HCT116 (cell line): ENCODE results near the gene GNGT1. TPM values are rescaled to one million over a fixed set of nuclear protein-coding genes. Genes with fewer than 3 reads are reported as not detected.

Experiments
- ATAC-seq: fragments of 200-7000 bp; cut with Tn5 transposase; 2 replicates; pipeline ENCODE4 v1.9.1; 2020; ENCODE audit warnings: mild to moderate bottlenecking, moderate library complexity
- BruUV-seq: library from RNA; stranded (reverse); fragments of 400-500 nt; replicated peaks from 2 replicates; lab custom pipeline; 2021; lab: Mats Ljungman, UMichigan
- CTCF ChIA-PET: fragments of 300-600 bp; sonication (Branson Sonifier 250); formaldehyde crosslinking; loops from one replicate; lab custom pipeline; 2021; ENCODE audit warnings: antibody characterized with exemption; lab: Charles Lee
- POLR2A ChIA-PET: fragments of 300-600, 350-600 bp; sonication (Branson Sonifier 250); formaldehyde crosslinking; loops from one replicate; lab custom pipeline; 2021; ENCODE audit warnings: antibody characterized with exemption; lab: Charles Lee
- RAD21 ChIA-PET, 2 experiments: fragments of 300-600 bp; sonication (Branson Sonifier 250); formaldehyde crosslinking; loops; one replicate each; lab custom pipeline; 2023; ENCODE audit warnings: low total read pairs in 2 of 2; ENCODE audit not compliant: uncharacterized antibody in 2 of 2, unreplicated experiment in 2 of 2, low non-redundant PET in 1 of 2; lab: Charles Lee
- DNase-seq: peaks from one replicate; pipeline ENCODE4 v3.0.0-alpha.2; 2010; ENCODE audit warnings: low read depth, low spot score
- H2AFZ ChIP-seq: fragments of 200-600 bp; shearing (Covaris generic), sonication (generic); 2 replicates; pipeline ENCODE4 v1.6.1; 2017; ENCODE audit warnings: low read depth, mixed run types, mixed read lengths, antibody characterized with exemption, low read length; ENCODE audit not compliant: poor library complexity, severe bottlenecking
- H3K27ac ChIP-seq: 2 replicates; pipeline ENCODE4 v1.5.1; 2012; ENCODE audit warnings: low read depth, low read length
- H3K27me3 ChIP-seq: fragments of 200-600 bp; sonication (generic); 2 replicates; pipeline ENCODE4 v1.6.1; 2016; ENCODE audit warnings: mixed run types, low read length, mixed read lengths; ENCODE audit not compliant: insufficient read depth
- H3K36me3 ChIP-seq, 2 experiments: fragments of 200-500 bp in 1 of 2; fragments of 200-600 bp in 1 of 2; sonication (Bioruptor generic) in 1 of 2; sonication (generic) in 1 of 2; 2 replicates each; pipeline versions ENCODE4 v1.5.1 to v1.6.1; 2014 to 2016; ENCODE audit warnings: low read length in 2 of 2, inconsistent platforms in 1 of 2, mixed read lengths in 1 of 2, mixed run types in 1 of 2; ENCODE audit not compliant: insufficient read depth in 2 of 2, control insufficient read depth in 1 of 2
- H3K4me1 ChIP-seq, 2 experiments: fragments of 200-600 bp in 1 of 2; sonication (generic) in 1 of 2; 2 replicates each; pipeline versions ENCODE4 v1.5.1 to v1.6.1; 2012 to 2017; ENCODE audit warnings: low read length in 2 of 2, inconsistent platforms in 1 of 2, mild to moderate bottlenecking in 1 of 2, mixed read lengths in 1 of 2, mixed run types in 1 of 2, moderate library complexity in 1 of 2; ENCODE audit not compliant: insufficient read depth in 2 of 2, control insufficient read depth in 1 of 2
- H3K4me2 ChIP-seq: fragments of 200-600 bp; sonication (generic); 2 replicates; pipeline ENCODE4 v1.6.1; 2017; ENCODE audit warnings: mixed run types, low read length, mixed read lengths
- H3K4me3 ChIP-seq, 2 experiments: fragments of 200-600 bp in 1 of 2; sonication (generic) in 1 of 2; replicated peaks in 1 of 2; 2 replicates each; pipeline ENCODE4 v1.5.1; 2011 to 2016; ENCODE audit warnings: low read length in 2 of 2, control low read depth in 1 of 2, low read depth in 1 of 2, mild to moderate bottlenecking in 1 of 2, mixed read lengths in 1 of 2, mixed run types in 1 of 2
- H3K79me2 ChIP-seq: fragments of 200-600 bp; sonication (generic); 2 replicates; pipeline ENCODE4 v1.6.1; 2017; ENCODE audit warnings: mild to moderate bottlenecking, mixed run types, low read length, moderate library complexity, mixed read lengths; ENCODE audit not compliant: insufficient read depth
- H3K9ac ChIP-seq: fragments of 200-600 bp; sonication (generic); 2 replicates; pipeline ENCODE4 v1.6.1; 2016; ENCODE audit warnings: low read length, mixed read lengths
- H3K9me2 ChIP-seq: fragments of 200-600 bp; sonication (generic), shearing (Covaris generic); 2 replicates; pipeline ENCODE4 v1.6.1; 2017; ENCODE audit warnings: mixed run types, mild to moderate bottlenecking, moderate library complexity; ENCODE audit not compliant: insufficient read depth
- H3K9me3 ChIP-seq, 2 experiments: fragments of 200-500 bp in 1 of 2; fragments of 200-600 bp in 1 of 2; sonication (Bioruptor generic) in 1 of 2; sonication (generic) in 1 of 2; 2 replicates each; pipeline ENCODE4 v1.6.1; 2014 to 2017; ENCODE audit warnings: low read length in 2 of 2, mixed read lengths in 2 of 2, inconsistent platforms in 1 of 2, low read depth in 1 of 2, mild to moderate bottlenecking in 1 of 2, mixed run types in 1 of 2, moderate library complexity in 1 of 2; ENCODE audit not compliant: control insufficient read depth in 1 of 2, insufficient read depth in 1 of 2
- H4K20me1 ChIP-seq: fragments of 200-600 bp; sonication (generic), shearing (Covaris generic); 2 replicates; pipeline ENCODE4 v1.6.1; 2017; ENCODE audit warnings: mixed run types, mild to moderate bottlenecking, moderate library complexity; ENCODE audit not compliant: insufficient read depth
- CBX3 ChIP-seq: IDR thresholded peaks from 2 replicates; pipeline ENCODE4 v1.6.1; 2012; ENCODE audit warnings: low read depth
- CTCF ChIP-seq, 3 experiments: fragments of 200-600 bp in 1 of 3; sonication (generic) in 1 of 3; IDR thresholded peaks in 2 of 3; conservative IDR thresholded peaks in 1 of 3; 2 replicates each; pipeline ENCODE4 v1.5.1; 2012 to 2017; ENCODE audit warnings: low read depth in 2 of 3, low read length in 2 of 3, antibody characterized with exemption in 1 of 3, borderline replicate concordance in 1 of 3, control low read depth in 1 of 3, mild to moderate bottlenecking in 1 of 3, mixed read lengths in 1 of 3, mixed run types in 1 of 3, moderate library complexity in 1 of 3; ENCODE audit not compliant: insufficient read depth in 1 of 3
- EZH2 ChIP-seq: fragments of 200-600 bp; sonication (generic); IDR thresholded peaks from 2 replicates; pipeline ENCODE4 v1.6.1; 2017; ENCODE audit warnings: antibody characterized with exemption, mixed run types
- EZH2phosphoT487 ChIP-seq: fragments of 200-600 bp; IDR thresholded peaks from 2 replicates; pipeline ENCODE4 v1.6.1; 2018; ENCODE audit warnings: antibody characterized with exemption, borderline replicate concordance
- FOSL1 ChIP-seq: IDR thresholded peaks from 2 replicates; pipeline ENCODE4 v1.6.1; 2012; ENCODE audit warnings: low read depth
- JUND ChIP-seq: IDR thresholded peaks from 2 replicates; pipeline ENCODE4 v1.6.1; 2012
- MAX ChIP-seq: IDR thresholded peaks from 2 replicates; pipeline ENCODE4 v1.6.1; 2012
- POLR2AphosphoS5 ChIP-seq: IDR thresholded peaks from 2 replicates; pipeline ENCODE4 v1.6.1; 2011; ENCODE audit warnings: mild to moderate bottlenecking, low read depth, low read length, moderate library complexity
- RAD21 ChIP-seq: IDR thresholded peaks from 2 replicates; pipeline ENCODE4 v1.6.1; 2012; ENCODE audit warnings: low read depth, mild to moderate bottlenecking
- SIN3A ChIP-seq: IDR thresholded peaks from 2 replicates; pipeline ENCODE4 v1.6.1; 2012; ENCODE audit warnings: low read depth
- SP1 ChIP-seq: IDR thresholded peaks from 2 replicates; pipeline ENCODE4 v1.6.1; 2012; ENCODE audit warnings: low read depth
- SRF ChIP-seq: IDR thresholded peaks from 2 replicates; pipeline ENCODE4 v1.6.1; 2012; ENCODE audit warnings: low read depth
- intact Hi-C: fragments of 100-400 bp; cut with micrococcal nuclease; formaldehyde crosslinking; loops from 2 replicates; pipeline ENCODE4 v1.10.0; 2022
- total RNA-seq: library from RNA; stranded (reverse); gene quantifications from one replicate; pipeline ENCODE4 v1.2.1, GENCODE V29; 2021; ENCODE audit not compliant: unreplicated experiment
- TF ChIP-seq, protein P1 (sequence below): IDR thresholded peaks from 2 replicates; pipeline ENCODE4 v1.6.1; 2011; ENCODE audit warnings: mild to moderate bottlenecking, low read length, moderate library complexity; ENCODE audit not compliant: insufficient replicate concordance; ENCODE audit errors: extremely low read depth
- TF ChIP-seq, protein P2 (sequence below): IDR thresholded peaks from 2 replicates; pipeline ENCODE4 v1.6.1; 2012

GNGT1 gene
- total RNA-seq, 1 experiment from 2014 or later = 0.91 TPM

DNA sequence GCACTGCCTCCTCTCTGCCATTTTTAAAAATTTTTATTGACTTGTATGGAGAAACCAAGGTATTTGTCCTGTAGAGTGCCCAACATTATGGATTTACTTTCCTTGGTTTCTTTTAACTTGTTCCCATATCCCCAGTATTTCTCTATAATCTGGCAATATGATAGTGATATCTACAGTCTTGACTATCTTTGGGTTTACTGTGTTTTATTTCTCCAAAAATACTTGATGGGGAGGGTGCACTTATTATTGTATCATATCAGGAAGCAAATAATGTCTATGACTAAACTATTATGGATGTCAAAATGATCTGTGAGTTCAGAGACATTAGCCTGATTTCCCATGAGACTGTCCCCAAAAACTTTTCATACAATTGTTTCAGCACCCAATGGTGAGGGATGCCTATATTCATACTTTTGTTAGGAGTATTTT, 22.4 kb upstream of the GNGT1 start:
- Histone ChIP-seq H3K79me2 (no peaks in the 10 kb centered on the region), H3K4me2 (no peak overlapping the region), H3K4me3 (no peak overlapping the region), H3K9me2 (no peaks in the 10 kb centered on the region), H3K4me1 (no peaks in the 10 kb centered on the region), H2AFZ (no peak overlapping the region), H3K9ac (no peak overlapping the region), H3K27ac (no peak overlapping the region), H3K9me3 (0 out of 4 replicates have a peak, but pooled peaks cover under 1 to 3% of the 10 kb centered on the region in 2 experiments), H3K27me3 (no peaks in the 10 kb centered on the region), H4K20me1 (no peaks in the 10 kb centered on the region), H3K36me3 (no peaks in the 10 kb centered on the region)
- DNase-seq (no peak), ATAC-seq (no peak)
- intact Hi-C loops = no loop called here
- no peak for TF ChIP-seq FOSL1
- no peak for TF ChIP-seq EZH2phosphoT487
- TF ChIP-seq MAX = no peak
- TF ChIP-seq RAD21 = no peak
- no peak for TF ChIP-seq SP1
- no peak for TF ChIP-seq EZH2
- TF ChIP-seq SIN3A = no peak
- TF ChIP-seq JUND = no peak
- TF ChIP-seq, protein P1, sequence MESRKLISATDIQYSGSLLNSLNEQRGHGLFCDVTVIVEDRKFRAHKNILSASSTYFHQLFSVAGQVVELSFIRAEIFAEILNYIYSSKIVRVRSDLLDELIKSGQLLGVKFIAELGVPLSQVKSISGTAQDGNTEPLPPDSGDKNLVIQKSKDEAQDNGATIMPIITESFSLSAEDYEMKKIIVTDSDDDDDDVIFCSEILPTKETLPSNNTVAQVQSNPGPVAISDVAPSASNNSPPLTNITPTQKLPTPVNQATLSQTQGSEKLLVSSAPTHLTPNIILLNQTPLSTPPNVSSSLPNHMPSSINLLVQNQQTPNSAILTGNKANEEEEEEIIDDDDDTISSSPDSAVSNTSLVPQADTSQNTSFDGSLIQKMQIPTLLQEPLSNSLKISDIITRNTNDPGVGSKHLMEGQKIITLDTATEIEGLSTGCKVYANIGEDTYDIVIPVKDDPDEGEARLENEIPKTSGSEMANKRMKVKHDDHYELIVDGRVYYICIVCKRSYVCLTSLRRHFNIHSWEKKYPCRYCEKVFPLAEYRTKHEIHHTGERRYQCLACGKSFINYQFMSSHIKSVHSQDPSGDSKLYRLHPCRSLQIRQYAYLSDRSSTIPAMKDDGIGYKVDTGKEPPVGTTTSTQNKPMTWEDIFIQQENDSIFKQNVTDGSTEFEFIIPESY = no peak
- no peak for TF ChIP-seq SRF
- ChIA-PET CTCF (no interaction called here), POLR2A (no interaction called here), RAD21 (no interaction called here)
- no TSS peak for BruUV-seq

DNA sequence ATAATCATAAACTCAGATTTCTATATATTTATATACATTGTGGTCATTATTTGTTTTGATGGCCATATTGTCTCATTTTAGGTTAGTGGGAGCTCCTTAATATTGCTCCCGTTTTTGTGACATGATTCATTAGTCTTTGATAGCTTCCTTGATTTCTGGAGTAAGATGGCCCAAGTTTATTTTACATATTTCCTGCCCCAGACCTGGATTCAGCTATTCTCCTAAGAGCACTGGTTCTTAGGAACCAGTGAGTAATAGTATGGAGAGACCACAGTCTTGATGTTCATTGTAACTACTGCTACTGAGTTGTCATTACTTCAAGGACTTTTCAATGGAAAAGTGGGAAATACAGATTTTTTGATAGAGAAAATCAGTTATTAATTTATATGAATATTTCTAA, 21.8 kb upstream of the GNGT1 start:
- intact Hi-C loops = no loop called here
- POLR2A ChIA-PET = no interaction called here
- Histone ChIP-seq H2AFZ (no peak overlapping the region), H3K27me3 (no peaks in the 10 kb centered on the region), H3K4me3 (no peak overlapping the region), H3K9me3 (0 out of 4 replicates have a peak, but pooled peaks cover 0 to under 1% of the 10 kb centered on the region in 2 experiments), H3K9me2 (no peaks in the 10 kb centered on the region), H3K27ac (no peak overlapping the region), H3K79me2 (no peaks in the 10 kb centered on the region), H3K4me2 (no peak overlapping the region), H3K9ac (no peak overlapping the region), H3K36me3 (no peaks in the 10 kb centered on the region), H3K4me1 (no peaks in the 10 kb centered on the region), H4K20me1 (no peaks in the 10 kb centered on the region)
- CTCF ChIA-PET = no interaction called here
- no peak for ATAC-seq
- RAD21 ChIA-PET = no interaction called here
- BruUV-seq = no TSS peak
- DNase-seq = no peak
- TF ChIP-seq SRF (no peak), FOSL1 (no peak), POLR2AphosphoS5 (no peak), SP1 (no peak), SIN3A (no peak), JUND (no peak), CBX3 (no peak), CTCF (IDR thresholded peaks at IDR 0.05 in 2 of 3, conservative IDR thresholded peaks at IDR 0.05 in 1 of 3; ENCODE audit: borderline replicate concordance in 1 of 3, insufficient read depth in 1 of 3, low read depth in 2 of 3, low read length in 2 of 3) (no peak)
- TF ChIP-seq, protein P2, sequence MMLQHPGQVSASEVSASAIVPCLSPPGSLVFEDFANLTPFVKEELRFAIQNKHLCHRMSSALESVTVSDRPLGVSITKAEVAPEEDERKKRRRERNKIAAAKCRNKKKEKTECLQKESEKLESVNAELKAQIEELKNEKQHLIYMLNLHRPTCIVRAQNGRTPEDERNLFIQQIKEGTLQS = no peak
